Activated T-cell treated with anti-CD3 and anti-CD28 coated beads, Interleukin-2, amount 50 U/mL, for 4 hours (primary cell): ENCODE data around the gene LFNG. TPM values are rescaled to one million over a fixed set of nuclear protein-coding genes. Genes with fewer than 3 reads are reported as not detected.
"Not testable (repeated sequence)": the region's sequence is repeated elsewhere in the genome, so short reads cannot be mapped to it uniquely, and the experiment has no call there.

Experiments used
- ATAC-seq, 2 donors: fragments of 200-7000 bp; cut with Tn5 transposase; one replicate each; pipeline ENCODE4 v1.10.0; 2021
- DNase-seq: peaks from one replicate; pipeline ENCODE4 v3.0.0-alpha.2; 2020
- H3K27me3 Mint-ChIP-seq: one replicate; pipeline ENCODE4 v1.8.0; 2021; ENCODE audit warnings: low read depth, mixed read lengths
- H3K36me3 Mint-ChIP-seq: one replicate; pipeline ENCODE4 v1.8.0; 2022; ENCODE audit warnings: mixed read lengths; ENCODE audit not compliant: insufficient read depth
- H3K4me1 Mint-ChIP-seq: one replicate; pipeline ENCODE4 v1.8.0; 2021; ENCODE audit warnings: low read depth, mixed read lengths
- H3K4me3 Mint-ChIP-seq: one replicate; pipeline ENCODE4 v1.8.0; 2021; ENCODE audit warnings: mild to moderate bottlenecking, moderate library complexity, mixed read lengths
- H3K9me3 Mint-ChIP-seq: one replicate; pipeline ENCODE4 v1.8.0; 2021; ENCODE audit warnings: mixed read lengths
- total RNA-seq, 3 donors: library from RNA; stranded (reverse); gene quantifications; one replicate each; pipeline ENCODE4 v1.2.1, GENCODE V29; 2021

Gene LFNG
- total RNA-seq, 3 donors from 2014 or later, result 16.1 to 17.7 (median 17.7) TPM

GRCh38 chr7:2523941-2524807 lies 4.6 kb downstream of the LFNG start:
- Mint-ChIP-seq H3K27me3 (no peaks in the 10 kb centered on the region), H3K9me3 (no peaks in the 10 kb centered on the region), H3K4me3 (peak overlapping the region; percentile 42), H3K4me1 (peaks cover 56% of the 10 kb centered on the region), H3K36me3 (peaks cover 4% of the 10 kb centered on the region)
- ATAC-seq, result no peak
- no peak for DNase-seq

- Mint-ChIP-seq H3K4me3 (no peak overlapping the region), H3K9me3 (no peaks in the 10 kb centered on the region), H3K27me3 (no peaks in the 10 kb centered on the region), H3K4me1 (peaks cover 62% of the 10 kb centered on the region), H3K36me3 (peaks cover 4% of the 10 kb centered on the region)
- DNase-seq (no peak), ATAC-seq (no peak)
These were observed 5.5 kb downstream of the LFNG start for GRCh38 chr7:2524808-2525657.

DNA sequence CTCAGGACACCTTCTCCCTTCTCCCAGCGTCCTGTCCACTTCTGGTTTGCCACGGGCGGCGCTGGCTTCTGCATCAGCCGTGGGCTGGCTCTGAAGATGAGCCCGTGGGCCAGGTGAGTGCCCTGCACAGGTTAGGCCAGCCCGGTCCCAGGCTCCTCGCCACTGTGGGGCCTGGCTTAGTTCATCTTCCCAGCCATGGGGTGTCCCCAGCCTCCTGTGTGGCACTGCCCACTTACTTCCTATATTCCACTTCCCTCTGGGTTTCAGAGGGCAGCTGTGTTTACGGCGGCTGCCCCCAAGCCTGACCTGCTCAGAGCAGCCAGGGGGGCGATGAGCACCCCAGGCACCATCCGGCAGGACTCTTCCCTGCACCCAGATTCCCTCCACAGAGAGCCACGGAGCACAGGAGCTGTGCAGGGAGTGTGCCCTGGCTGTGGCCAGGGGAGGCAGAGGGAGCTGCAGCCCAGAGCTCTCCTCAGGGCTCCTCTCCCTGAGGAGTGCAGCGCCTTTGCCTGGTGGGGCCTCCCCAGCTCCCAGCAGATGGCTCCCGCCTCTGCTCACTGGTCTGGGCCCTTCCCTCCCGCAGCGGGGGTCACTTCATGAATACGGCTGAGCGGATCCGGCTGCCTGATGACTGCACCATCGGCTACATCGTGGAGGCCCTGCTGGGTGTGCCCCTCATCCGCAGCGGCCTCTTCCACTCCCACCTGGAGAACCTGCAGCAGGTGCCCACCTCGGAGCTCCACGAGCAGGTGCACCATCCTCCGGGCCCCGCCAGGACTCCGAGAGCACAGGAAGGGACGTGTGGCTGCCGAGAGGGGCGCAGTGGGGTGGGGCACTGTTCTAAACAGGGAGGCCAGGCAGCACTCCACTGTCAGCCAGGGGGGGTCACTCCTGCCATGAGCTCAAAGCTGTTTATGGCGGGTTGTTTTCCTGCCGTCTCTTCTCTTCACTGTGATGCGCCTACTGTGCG lies 6.4 kb downstream of the LFNG start:
- peaks cover 4% of the 10 kb centered on the region for H3K36me3 Mint-ChIP-seq
- H3K9me3 Mint-ChIP-seq, result no peaks in the 10 kb centered on the region
- DNase-seq, result no peak
- no peak for ATAC-seq
- no peak overlapping the region for H3K4me3 Mint-ChIP-seq
- peaks cover 66% of the 10 kb centered on the region for H3K4me1 Mint-ChIP-seq
- no peaks in the 10 kb centered on the region for H3K27me3 Mint-ChIP-seq

GRCh38 chr7:2526659-2527504 lies 7.3 kb downstream of the LFNG start:
- no peak for DNase-seq
- H3K9me3 Mint-ChIP-seq, result no peaks in the 10 kb centered on the region
- no peaks in the 10 kb centered on the region for H3K27me3 Mint-ChIP-seq
- peaks cover 63% of the 10 kb centered on the region for H3K4me1 Mint-ChIP-seq
- no peak overlapping the region for H3K4me3 Mint-ChIP-seq
- H3K36me3 Mint-ChIP-seq, result peaks cover 4% of the 10 kb centered on the region
- ATAC-seq, result no peak

DNA sequence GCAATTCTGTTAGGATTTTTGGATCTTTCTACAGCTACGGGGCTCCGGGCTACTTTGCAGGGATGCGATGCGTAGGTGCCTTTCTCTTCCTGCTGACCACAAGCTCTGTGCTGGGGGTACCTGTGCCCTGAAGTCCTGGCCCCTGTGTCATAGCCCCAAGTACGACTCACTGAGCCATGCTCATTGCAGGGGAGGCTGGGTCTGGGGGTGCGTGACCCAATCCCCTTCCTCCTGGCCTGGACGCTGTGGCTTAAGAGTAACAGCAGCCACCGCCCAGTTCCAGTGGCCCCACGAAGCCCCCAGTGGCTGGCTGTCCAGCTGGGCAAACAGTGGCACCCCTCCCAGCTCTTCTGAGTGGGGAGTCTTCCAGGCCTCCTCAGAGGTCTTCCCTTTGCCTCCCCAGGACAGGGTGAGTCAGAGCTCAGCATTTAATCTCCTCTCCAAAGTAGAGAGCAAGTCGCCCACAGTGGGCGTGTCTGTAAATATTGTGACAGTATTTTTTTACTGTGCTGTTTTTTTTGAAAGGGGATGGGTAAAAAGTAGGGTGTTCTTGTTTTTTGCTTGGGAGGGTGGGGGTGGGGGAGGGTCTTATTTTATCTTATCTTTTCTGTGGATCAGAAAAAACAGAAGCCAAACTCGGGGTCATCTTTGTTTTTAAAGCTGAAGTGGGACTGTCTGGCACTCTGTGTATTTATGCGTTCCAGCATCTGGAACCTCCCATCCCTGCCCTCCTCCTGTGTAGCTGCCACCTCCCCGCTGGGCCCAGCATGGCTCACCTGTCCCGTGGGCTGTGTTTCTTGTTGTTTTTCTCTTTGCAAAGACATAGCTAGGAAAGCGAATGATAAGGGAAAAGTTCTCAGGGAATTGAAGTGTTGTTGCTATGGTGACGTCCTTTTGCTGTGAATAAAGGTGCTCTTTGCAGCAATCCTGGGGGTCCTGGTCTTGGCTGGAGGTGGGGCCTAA lies 8.2 kb downstream of the LFNG start:
- ATAC-seq (peak; percentile 27 to 28), DNase-seq (peak; percentile 59)
- peaks cover 58% of the 10 kb centered on the region for H3K4me1 Mint-ChIP-seq
- H3K36me3 Mint-ChIP-seq, result peaks cover 4% of the 10 kb centered on the region
- H3K9me3 Mint-ChIP-seq, result no peaks in the 10 kb centered on the region
- H3K27me3 Mint-ChIP-seq, result no peaks in the 10 kb centered on the region
- H3K4me3 Mint-ChIP-seq, result no peak overlapping the region

DNA sequence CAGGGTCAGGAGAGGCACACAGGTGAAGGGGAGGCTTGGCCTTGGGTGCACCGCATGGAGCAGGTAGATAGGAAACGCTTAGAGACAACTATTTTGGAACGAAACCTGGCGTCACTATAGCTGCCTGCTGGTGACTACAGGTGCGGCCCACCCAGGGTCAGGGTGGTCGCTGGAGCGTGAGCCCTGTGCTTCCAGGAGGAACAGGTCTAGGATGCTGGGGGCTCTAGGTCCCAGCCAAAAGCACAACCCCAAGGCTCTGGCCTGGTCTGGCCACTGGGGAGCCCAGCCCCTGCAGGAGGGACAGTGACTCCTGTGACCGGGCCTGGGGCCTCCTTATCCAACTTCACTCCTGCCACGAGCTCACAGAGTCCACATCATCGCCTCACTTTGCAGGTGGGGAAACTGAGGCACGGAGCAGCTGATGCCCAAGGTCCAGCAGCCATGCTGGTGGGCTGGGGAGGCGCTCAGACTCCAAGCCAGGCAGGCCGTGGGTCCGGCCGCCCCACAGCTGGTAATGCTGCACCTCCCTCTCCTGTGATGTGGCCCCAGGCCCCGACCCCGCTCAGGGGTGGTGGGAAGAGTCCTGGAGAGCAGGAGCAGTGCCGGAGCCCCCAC lies 9.0 kb downstream of the LFNG start:
- no peak for ATAC-seq
- Mint-ChIP-seq H3K27me3 (no peaks in the 10 kb centered on the region), H3K4me3 (no peak overlapping the region), H3K9me3 (no peaks in the 10 kb centered on the region), H3K36me3 (peaks cover 4% of the 10 kb centered on the region), H3K4me1 (peaks cover 53% of the 10 kb centered on the region)
- DNase-seq, result no peak

- Mint-ChIP-seq H3K4me1 (peaks cover 53% of the 10 kb centered on the region), H3K27me3 (no peaks in the 10 kb centered on the region), H3K36me3 (peaks cover 4% of the 10 kb centered on the region), H3K4me3 (peak overlapping the region; percentile 66), H3K9me3 (no peaks in the 10 kb centered on the region)
- ATAC-seq, result peak; percentile 55 to 56
- DNase-seq, result no peak
These were observed 9.8 kb downstream of the LFNG start for GRCh38 chr7:2529161-2530070.

DNA sequence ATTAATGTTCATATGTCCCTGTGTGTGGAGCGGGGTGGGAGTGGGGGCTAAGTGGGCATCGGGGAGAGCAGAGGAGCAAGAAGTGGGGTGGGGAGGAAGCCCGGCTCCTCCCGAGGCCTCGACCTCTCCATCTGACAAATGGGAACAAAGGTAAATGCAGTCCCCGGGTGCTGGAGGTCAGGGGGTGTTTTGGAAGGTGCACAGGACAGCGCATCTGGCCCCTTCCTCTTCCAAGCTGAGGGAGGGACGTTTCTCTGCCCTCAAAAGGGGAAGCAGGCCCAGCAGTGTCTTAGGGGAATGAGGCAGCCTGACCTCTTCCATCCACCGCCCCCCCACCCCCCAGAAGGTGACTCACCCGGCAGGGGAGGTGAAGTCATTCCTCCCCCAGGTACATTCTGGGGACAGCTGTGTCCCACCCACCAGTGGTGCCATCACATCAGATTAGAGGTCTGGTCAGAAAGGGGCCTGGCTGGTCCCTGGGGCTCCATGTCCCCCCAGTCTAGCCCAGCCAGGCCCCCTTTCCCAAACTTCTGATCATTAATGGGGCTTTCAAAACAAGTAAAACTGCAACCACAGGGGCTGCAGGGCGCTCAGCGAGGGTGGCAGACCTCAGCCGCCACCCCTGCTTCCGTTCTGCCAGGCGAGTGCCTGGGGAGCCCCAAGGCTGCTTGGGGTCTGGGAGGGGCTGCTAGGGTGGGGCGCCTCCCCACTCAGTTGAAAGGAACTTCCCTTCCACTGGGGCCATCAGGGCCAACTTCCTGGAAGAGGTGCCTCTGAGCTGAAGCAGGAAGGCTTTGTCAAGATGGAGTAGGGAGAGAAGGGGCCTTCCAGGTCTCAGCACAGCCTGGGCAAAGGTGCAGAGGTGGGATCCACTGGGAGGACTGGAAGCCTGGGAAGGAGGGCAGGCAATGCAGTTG lies 10.8 kb downstream of the LFNG start:
- DNase-seq (peak; percentile 72), ATAC-seq (peak; percentile 58 to 61)
- Mint-ChIP-seq H3K9me3 (no peaks in the 10 kb centered on the region), H3K4me3 (peak overlapping the region; percentile 66), H3K4me1 (peaks cover 53% of the 10 kb centered on the region), H3K27me3 (no peaks in the 10 kb centered on the region), H3K36me3 (peaks cover 4% of the 10 kb centered on the region)

- peaks cover 46% of the 10 kb centered on the region for H3K4me1 Mint-ChIP-seq
- not testable (repeated sequence) for H3K9me3 Mint-ChIP-seq, ATAC-seq, DNase-seq, H3K36me3 Mint-ChIP-seq, H3K27me3 Mint-ChIP-seq
- H3K4me3 Mint-ChIP-seq, result peak overlapping the region; percentile 66
These were observed 11.6 kb downstream of the LFNG start for GRCh38 chr7:2530994-2531795.

GRCh38 chr7:2531796-2532110 lies 12.2 kb downstream of the LFNG start:
- peaks cover 42% of the 10 kb centered on the region for H3K4me1 Mint-ChIP-seq
- not testable (repeated sequence) for DNase-seq, ATAC-seq, H3K27me3 Mint-ChIP-seq, H3K4me3 Mint-ChIP-seq, H3K9me3 Mint-ChIP-seq, H3K36me3 Mint-ChIP-seq
